ENCODE data around the gene SNAP47.

Gene SNAP47

DNA sequence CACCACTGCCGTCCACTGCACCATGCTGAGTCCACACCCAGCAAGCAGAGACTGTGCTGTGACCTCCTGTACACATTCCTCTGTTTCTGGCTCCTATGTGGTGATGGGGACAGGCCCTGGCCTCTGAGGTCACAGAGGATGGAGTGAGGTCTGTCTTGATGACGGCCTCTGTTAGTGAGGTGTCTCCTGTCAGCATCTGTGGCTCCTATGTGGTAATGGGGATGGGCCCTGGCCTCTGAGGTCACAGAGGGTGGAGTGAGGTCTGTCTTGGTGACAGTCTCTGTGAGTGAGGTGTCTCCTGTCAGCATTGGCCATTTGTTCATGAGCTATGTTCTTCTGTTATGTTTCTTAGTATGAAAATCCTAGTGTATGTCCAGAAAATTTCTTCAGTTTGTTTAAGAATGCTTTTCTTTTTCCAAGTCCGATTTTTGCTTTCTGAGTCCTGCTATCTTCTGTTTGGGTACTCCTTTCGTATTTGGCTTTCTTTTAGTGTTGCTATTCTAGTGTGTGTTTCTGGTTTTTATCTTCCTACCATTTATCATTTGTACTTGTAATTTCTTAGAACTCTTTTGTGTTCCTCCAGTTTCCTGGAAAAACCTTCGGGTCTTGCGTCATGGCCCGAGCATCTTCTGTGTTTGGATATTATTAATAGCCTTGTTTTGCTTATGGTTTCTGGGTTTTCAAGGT, 13.4 kb downstream of the SNAP47 start:
- in situ Hi-C loops (cut with HindIII; ENCODE audit: low sequenced_read_pairs), result no loop called here

DNA sequence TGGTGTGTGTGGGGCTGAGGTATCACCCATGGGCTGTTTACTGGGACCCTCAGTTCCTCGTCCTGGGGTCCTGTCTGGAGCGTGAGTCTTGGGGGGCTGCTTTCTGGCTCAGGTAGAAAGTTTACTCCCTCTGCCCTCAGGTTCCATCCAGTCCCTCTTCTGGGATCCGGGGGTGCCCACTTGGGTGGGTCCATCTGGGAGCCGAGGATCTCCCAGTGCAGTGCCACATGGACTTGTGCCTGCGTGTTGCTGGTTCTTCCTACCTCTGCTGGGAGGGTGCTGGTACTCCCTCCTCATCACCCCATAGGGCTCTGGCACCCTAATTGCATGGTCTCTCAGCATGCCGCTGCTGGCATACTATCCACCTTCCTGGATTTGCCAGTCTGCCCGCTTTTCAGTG, 14.0 kb downstream of the SNAP47 start:
- in situ Hi-C loops (cut with HindIII; ENCODE audit: low sequenced_read_pairs), result no loop called here

DNA sequence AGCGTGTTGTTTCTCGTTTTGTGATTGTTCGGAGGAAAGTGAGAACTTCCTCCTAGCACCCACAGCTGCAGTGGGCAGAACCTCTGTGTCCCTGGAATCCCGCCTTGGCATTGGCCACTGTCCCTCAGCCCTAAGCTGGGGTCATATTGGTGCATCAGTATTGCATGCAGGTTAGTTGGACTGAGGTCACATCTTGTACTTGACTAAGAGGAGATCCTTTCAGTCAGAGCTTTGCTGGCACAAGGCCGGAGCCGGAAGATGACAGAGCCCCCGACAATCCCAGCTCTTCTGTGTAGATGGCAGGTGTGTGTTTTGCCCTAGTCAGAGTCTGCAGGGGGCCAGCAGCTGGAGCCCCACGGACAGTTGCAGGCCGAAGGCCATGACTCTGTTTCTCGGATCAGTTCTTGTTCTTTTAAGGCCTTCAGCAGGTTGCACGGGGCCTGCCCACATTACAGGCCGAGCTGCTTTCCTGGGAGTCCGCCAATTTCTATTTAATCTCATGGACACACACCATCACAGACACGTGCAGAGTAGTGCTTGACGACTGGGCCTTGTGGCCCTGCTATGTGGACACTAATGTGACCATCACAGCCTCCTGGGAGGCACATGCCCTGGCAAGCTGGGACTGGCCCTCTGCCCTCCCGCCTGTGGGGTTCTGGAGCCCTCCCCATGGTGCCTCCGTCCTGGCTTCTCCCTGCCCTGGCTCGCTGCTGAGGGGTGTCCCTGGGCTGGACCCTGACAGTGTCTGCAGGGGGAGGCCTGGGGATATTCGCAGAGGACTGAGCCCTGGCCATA, 14.9 kb downstream of the SNAP47 start:
- in situ Hi-C loops (cut with HindIII; ENCODE audit: low sequenced_read_pairs), result loop anchor here (25.0 kb wide), 1 partner anchor 187 kb away; the partner anchor contains the start of gene WNT9A

DNA sequence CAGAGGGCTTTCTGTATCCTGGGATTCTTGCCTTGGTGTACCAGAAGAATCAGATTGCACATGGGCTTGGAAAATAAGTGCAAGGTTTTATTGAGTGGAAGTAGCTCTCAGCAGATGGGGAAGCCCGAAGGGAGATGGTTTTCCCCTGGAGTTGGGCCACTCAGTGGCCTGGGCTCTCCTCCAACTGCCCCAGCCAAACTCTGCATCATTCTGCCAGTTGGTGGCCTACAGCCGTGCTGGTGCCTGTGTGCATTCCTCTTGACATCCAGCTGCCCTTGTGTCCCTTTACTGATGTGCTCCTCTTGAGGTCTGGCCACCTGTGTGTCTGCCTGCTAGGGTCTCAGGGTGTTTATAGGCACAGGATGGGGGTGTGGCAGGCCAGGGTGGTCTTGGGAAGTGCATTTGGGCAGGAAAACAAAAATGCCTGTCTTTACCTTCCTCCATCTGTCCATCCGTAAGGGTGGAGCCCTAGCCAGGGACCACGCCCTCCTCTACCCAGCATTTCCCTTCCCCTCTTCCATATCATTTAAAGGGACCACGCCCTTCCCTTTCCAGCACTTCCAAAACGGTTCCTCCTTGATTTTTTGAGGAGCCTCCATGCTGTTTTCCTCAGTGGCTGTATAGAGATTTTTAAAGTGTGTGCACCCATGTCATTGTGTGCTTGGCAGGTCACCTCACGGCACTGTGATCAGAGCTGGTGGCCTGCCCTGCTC, 18.9 kb downstream of the SNAP47 start:
- in situ Hi-C loops (cut with HindIII; ENCODE audit: low sequenced_read_pairs), result loop anchor here (25.0 kb wide), 1 partner anchor 183 kb away; the partner anchor contains the start of gene WNT9A

DNA sequence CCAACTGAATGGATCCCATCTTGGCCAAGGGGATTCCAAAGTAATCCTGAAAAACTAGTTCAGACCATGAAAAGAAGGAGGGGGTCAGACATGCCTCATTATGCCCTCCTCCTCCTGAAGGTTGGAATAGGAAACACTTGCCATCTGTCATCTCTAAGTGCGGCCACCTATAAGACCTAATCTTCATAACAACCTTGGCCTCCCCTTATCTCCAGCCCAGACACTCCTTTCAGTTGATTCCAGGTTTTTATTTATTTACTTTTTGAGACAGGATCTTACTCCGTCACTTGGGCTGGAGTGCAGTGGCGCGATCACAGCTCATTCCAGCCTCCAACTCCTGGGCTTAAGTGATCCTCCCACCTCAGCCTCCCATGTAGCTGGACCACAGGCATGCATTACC, 19.7 kb downstream of the SNAP47 start:
- in situ Hi-C loops (cut with HindIII; ENCODE audit: low sequenced_read_pairs), result loop anchor here (25.0 kb wide), 1 partner anchor 182 kb away; the partner anchor contains the start of gene WNT9A

DNA sequence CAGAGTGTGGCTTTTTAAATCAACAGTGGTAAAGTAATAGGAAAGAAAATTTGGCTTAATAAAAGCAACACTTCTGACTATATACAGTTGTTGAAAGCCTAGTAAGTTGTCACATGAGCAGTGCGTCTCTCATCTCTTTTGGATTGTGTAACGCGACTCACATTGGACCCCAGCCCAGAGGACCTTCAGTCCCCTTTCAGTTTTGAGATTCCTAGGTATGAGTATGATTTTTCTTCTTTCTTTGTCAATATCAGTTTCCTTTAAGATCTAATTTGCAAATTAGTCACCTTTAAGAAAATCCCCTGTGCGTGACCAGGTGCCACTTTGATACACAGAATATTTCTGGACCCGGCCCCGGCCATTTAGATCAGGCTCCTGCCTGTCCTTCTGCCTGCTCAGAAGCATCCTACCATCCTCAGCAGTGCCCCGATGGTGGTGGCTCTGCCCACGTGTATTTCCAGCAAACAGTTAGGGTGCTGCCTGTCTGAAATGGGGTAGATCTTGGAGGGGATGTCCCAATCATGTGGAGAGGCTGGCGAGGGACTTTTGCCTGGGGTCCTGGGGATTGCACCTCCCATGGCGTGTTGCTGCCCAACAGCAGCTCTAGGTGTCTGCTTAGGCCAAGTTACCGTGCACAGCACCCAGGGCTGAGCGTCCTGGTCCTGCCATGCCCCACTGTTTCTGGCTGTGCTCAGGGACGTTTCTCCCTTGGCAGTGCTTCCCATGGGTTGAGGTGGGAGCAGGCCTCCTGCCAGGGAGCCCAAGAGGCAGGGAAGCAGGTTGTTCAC, 21.1 kb downstream of the SNAP47 start:
- in situ Hi-C loops (cut with HindIII; ENCODE audit: low sequenced_read_pairs), result loop anchor here (25.0 kb wide), 1 partner anchor 181 kb away; the partner anchor contains the start of gene WNT9A

DNA sequence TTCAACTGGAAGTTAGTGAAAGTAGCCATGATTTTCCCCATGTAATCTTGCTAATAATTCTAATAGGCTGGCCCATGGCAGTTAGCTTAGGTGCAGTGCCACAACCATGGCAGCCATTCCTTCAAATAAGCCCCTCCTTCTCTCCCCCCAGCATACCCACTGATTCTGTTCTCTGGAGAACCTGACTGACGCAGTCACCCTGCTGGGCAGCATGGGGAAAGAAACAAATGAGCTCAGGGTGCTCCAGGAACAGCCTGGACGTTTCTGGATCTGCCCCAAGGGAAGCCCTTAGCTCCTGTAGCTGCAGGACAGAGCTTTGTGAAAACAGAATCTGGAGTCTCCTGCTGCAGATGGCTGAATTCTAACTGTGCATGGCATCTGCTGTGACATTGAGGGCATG, 22.5 kb downstream of the SNAP47 start:
- in situ Hi-C loops (cut with HindIII; ENCODE audit: low sequenced_read_pairs), result loop anchor here (25.0 kb wide), 1 partner anchor 180 kb away; the partner anchor contains the start of gene WNT9A

DNA sequence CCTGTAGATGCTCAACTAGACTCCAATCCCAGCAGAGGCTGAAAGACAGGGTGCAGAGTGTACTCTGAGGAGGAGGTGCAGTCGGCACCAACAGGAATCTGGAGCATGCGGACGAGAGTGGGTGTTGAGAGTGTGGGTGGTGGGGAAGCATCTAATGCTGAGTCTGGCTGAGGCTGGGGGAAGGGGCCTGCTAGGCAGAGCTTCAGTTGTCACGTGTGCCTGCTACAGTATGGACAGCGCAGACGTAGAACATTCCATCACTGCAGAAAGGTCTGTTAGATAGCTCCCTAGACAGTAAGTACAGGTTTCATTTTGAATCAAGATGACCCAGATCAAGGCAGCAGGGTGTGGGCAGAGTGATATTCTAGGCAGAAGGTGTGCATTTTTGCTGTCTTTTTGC, 23.1 kb downstream of the SNAP47 start:
- in situ Hi-C loops (cut with HindIII; ENCODE audit: low sequenced_read_pairs), result loop anchor here (25.0 kb wide), 1 partner anchor 179 kb away; the partner anchor contains the start of gene WNT9A

GRCh38 chr1:227759341-227760300, 24.4 kb downstream of the SNAP47 start:
- in situ Hi-C loops (cut with HindIII; ENCODE audit: low sequenced_read_pairs), result loop anchor here (25.0 kb wide), 1 partner anchor 178 kb away; the partner anchor contains the start of gene WNT9A

DNA sequence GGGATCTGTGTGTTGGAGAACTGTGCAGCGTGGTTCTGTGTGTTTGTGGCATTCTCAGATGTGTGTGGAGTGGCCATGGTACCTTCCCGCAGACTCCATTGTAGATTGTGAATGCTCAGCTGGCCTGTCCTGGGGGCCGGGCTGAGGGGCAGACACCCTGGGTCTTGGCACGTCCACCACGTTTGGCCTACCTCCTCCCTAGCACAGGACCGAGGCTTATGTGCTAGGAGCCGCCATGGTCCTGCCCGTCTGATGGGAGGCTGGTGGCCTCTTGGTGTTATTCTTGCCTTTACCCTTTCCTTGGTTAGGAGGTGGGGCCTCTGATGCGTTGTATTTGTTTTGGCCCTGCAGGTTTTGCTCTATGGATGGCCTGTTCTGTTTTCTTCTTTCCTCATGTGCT, 25.1 kb downstream of the SNAP47 start:
- in situ Hi-C loops (cut with HindIII; ENCODE audit: low sequenced_read_pairs), result loop anchor here (25.0 kb wide), 1 partner anchor 177 kb away; the partner anchor contains the start of gene WNT9A

DNA sequence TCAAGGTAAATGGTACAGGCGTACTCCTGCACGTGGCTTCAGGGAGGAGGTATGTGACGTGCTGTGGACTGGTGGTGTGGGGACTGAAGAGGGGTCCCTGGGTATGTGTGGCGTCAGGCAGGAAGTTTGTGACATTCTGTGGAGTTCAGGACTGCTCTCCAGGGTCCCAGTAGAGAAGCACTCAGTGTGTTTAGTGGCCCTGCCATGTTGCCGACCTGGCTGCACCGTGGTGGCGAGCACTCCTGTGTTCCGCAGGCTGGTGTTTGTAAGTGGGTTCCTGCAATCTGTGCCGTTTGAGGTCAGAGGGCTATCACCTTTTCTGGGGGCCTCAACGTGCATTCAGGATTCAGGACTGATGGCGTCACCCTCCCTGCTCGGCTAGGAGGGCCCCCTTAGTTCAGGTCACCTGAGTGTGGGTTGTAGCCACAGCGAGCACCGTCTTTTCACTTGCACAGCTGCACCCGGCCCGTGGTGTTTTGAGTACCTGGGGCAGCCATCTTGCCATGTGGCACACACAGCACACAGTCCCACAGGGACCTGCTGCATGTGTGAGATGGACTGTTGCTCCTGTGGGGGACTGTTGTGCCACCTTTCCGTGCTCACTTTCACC, 26.5 kb downstream of the SNAP47 start:
- in situ Hi-C loops (cut with HindIII; ENCODE audit: low sequenced_read_pairs), result loop anchor here (25.0 kb wide), 1 partner anchor 176 kb away; the partner anchor contains the start of gene WNT9A

DNA sequence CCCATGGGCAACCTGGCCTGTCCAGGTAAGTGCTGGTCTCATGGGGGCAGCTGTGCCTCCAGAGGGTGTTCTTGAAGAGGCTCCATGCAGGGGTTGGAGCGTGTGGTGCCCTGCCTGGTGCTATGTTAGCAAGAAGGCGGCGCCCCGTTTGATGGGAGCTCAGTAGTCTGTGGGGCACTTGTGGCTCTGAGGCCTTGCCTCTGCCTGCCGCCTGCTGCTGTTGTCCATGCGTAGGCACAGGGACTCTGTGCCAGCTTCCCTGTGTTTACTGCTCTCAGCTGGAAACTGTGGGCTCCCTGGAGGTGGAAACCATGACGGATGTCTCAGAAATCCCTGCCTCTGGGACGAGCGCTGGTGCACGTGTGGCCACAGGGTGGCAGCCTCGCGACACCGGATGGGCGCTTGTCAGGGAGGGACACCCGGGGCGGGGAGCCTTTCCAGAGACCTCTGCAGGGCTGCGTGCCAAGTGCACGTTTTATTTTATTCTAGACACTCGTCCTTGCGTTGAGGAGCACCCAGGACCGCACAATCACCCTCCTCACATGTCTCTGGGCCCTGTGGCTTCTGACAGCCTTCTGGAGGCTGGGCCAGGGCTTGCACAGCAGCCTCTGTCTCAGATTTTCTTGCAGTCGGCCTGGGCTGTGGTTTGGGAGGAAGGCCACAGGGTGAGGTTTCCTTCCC, 27.1 kb downstream of the SNAP47 start:
- in situ Hi-C loops (cut with HindIII; ENCODE audit: low sequenced_read_pairs), result loop anchor here (25.0 kb wide), 1 partner anchor 175 kb away; the partner anchor contains the start of gene WNT9A

DNA sequence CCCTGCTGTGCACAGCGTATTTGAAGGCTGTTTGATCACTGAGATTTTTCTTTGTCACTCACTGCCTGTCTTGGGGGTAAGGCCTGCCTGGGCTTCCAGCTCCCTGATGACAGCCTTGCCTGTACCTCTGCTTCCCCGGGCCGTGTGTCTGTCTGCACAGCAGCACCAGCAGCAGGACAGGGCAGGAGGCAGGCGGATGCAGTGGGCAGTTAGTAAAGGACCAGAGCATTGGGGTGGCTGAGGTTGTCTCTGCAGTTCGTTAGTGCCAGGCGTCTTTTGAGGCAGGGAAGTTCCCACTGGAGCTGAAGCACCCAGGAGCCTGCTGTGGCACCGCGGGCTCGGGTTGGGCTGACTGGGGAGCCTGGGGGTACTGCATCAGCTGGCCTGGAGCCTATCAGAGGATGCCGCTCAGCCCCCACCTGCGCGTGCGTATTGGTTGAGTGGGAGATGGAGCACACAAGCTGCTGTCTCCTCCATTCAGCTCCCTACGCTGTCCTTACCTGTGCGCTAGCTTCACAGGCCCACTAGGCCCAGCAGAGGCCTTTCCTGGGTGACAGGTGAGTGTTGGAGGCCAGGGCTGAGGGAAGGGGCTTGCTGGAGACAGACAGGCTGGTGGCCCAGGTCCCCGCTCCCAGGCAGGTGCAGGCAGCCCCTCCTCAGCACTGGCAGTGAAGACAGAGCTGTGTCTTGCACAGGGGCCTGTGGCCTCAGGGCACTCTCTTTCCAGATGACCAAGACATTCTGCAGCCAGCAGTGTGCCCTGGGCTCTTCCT, 28.2 kb downstream of the SNAP47 start:
- in situ Hi-C loops (cut with HindIII; ENCODE audit: low sequenced_read_pairs), result loop anchor here (25.0 kb wide), 1 partner anchor 174 kb away; the partner anchor contains the start of gene WNT9A

GRCh38 chr1:227764019-227764391, 28.8 kb downstream of the SNAP47 start:
- in situ Hi-C loops (cut with HindIII; ENCODE audit: low sequenced_read_pairs), result loop anchor here (25.0 kb wide), 1 partner anchor 173 kb away; the partner anchor contains the start of gene WNT9A

DNA sequence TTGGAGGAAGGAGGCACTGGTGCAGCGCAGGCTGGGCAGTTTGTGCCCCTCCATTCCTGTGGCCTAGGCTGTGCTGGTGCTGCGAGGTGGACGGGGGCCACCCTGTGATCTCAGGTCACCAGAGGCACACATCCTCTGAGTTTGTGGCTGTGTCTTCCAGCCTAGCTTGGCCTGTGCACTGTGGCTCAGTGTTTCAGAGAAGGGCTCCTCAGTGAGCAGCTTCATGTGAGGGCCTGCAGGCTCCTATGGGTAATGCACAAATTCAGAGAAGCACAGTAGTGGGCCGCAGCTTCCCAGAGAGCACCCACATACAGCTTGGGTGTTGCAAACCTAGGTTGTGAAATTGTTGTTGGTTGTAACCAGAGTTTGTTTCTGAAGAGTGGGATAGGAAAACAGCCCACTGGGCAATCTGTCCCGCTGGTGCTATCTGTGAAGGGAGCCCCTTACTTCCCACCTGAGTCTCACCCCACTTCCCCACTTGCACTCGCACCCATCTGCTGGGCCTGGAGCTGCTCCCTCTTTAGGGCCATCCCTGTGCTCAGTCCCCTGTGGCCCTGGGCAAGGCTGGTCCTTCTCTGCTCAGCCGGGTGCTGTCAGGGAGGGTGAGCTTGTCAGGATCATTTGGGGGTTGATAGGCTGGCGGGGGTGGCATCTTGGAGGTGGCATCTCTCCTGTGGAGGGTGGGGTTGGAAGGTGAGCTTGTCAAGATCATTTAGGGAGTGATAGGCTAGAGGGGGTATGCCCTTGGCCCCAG, 30.2 kb downstream of the SNAP47 start:
- in situ Hi-C loops (cut with HindIII; ENCODE audit: low sequenced_read_pairs), result loop anchor here (25.0 kb wide), 1 partner anchor 172 kb away; the partner anchor contains the start of gene WNT9A

- in situ Hi-C loops (cut with HindIII; ENCODE audit: low sequenced_read_pairs), result loop anchor here (25.0 kb wide), 1 partner anchor 171 kb away; the partner anchor contains the start of gene WNT9A
Measured at GRCh38 chr1:227766015-227766634, 30.9 kb downstream of the SNAP47 start.

Measured in DLD1 (cell line).